Endodermal cell (in vitro differentiated cells): Measurements from ENCODE around the gene TSNAX. TPM values are rescaled to one million over a fixed set of nuclear protein-coding genes. Genes with fewer than 3 reads are reported as not detected.

Source experiments
- DNase-seq: peaks from one replicate; pipeline ENCODE4 v3.0.0-alpha.2; 2017
- H3K27ac ChIP-seq: 2 replicates; pipeline ENCODE4 v1.5.1; 2013; ENCODE audit warnings: mild to moderate bottlenecking, low read depth, low read length, moderate library complexity
- H3K27me3 ChIP-seq: 2 replicates; pipeline ENCODE4 v1.6.1; 2013; ENCODE audit warnings: mild to moderate bottlenecking, low read length, moderate library complexity; ENCODE audit not compliant: insufficient read depth, control insufficient read depth, poor library complexity, severe bottlenecking
- H3K36me3 ChIP-seq: 2 replicates; pipeline ENCODE4 v1.7.0; 2013; ENCODE audit warnings: mild to moderate bottlenecking, low read length, moderate library complexity; ENCODE audit not compliant: control insufficient read depth, insufficient read depth
- H3K4me1 ChIP-seq: one replicate; pipeline ENCODE4 v1.7.0; 2013; ENCODE audit warnings: low read length; ENCODE audit not compliant: control insufficient read depth, insufficient read depth
- H3K4me3 ChIP-seq: 2 replicates; pipeline ENCODE4 v1.5.1; 2013; ENCODE audit warnings: mild to moderate bottlenecking, low read length, moderate library complexity
- H3K9ac ChIP-seq: 2 replicates; pipeline ENCODE4 v1.6.1; 2013; ENCODE audit warnings: mild to moderate bottlenecking, low read length, moderate library complexity; ENCODE audit not compliant: poor library complexity, severe bottlenecking; ENCODE audit errors: extremely low read depth
- H3K9me3 ChIP-seq: 2 replicates; pipeline ENCODE4 v1.6.1; 2013; ENCODE audit warnings: mild to moderate bottlenecking, low read length, moderate library complexity; ENCODE audit not compliant: control insufficient read depth
- H3K27ac Mint-ChIP-seq: 2 replicates; pipeline ENCODE4 v1.8.0; 2020; ENCODE audit warnings: mixed read lengths
- H3K27me3 Mint-ChIP-seq: 2 replicates; pipeline ENCODE4 v1.8.0; 2021; ENCODE audit warnings: mild to moderate bottlenecking, mixed read lengths; ENCODE audit not compliant: insufficient read depth
- H3K36me3 Mint-ChIP-seq: 2 replicates; pipeline ENCODE4 v1.8.0; 2020; ENCODE audit warnings: low read depth, mixed read lengths
- H3K4me1 Mint-ChIP-seq: 2 replicates; pipeline ENCODE4 v1.8.0; 2020; ENCODE audit warnings: mixed read lengths
- H3K4me3 Mint-ChIP-seq: 2 replicates; pipeline ENCODE4 v1.8.0; 2020; ENCODE audit warnings: mild to moderate bottlenecking, moderate library complexity, mixed read lengths
- H3K9me3 Mint-ChIP-seq: 2 replicates; pipeline ENCODE4 v1.8.0; 2020; ENCODE audit warnings: mild to moderate bottlenecking, mixed read lengths
- CTCF ChIP-seq: fragments of 200-600 bp; sonication (generic); conservative IDR thresholded peaks from 2 replicates; pipeline ENCODE4 v1.5.0; 2021; ENCODE audit warnings: antibody characterized with exemption, mild to moderate bottlenecking
- WGBS, 2 experiments: methylation state at CpG; one replicate each; pipeline versions ENCODE4 v1.1.5 to v1.1.7; 2013; ENCODE audit warnings: missing lambda C conversion rate in 2 of 2, mixed read lengths in 1 of 2; ENCODE audit not compliant: insufficient coverage in 1 of 2, insufficient read length in 1 of 2; 5-methylcytosine and 5-hydroxymethylcytosine counted together
- long read RNA-seq, 4 experiments: library from polyadenylated mRNA in 2 of 4; library from RNA in 1 of 4; library from capped mRNA in 1 of 4; stranded (forward) in 3 of 4; unstranded in 1 of 4; transcript quantifications; one replicate each; pipeline ENCODE4 v2.0.0, GENCODE V29; 2020 to 2021; ENCODE audit warnings: inconsistent platforms in 1 of 4
- polyA plus RNA-seq, 2 experiments: library from polyadenylated mRNA; stranded (reverse); fragments of 50-300 nt; gene quantifications; one replicate each; pipeline ENCODE4 v1.2.3, GENCODE V29; 2013
- total RNA-seq, 2 donors: library from RNA; stranded (reverse); fragmentation: NEBNext Ultra II Directional in 1 of 2; extraction: Animal tissue kit (Norgen Biotek cat#: 25700) in 1 of 2; gene quantifications; 2 replicates in 1 of 2; 3 replicates in 1 of 2; pipeline ENCODE4 v1.2.1, GENCODE V29; 2021

TSNAX gene
- total RNA-seq, result 10 to 100 TPM; 38.3 to 45.6 TPM
- polyA plus RNA-seq (2013, experiment 1 of 2), result 35.3 TPM
- 34.2 TPM for polyA plus RNA-seq (2013, experiment 2 of 2)
- long read RNA-seq, experiment 1, transcript TSNAX-201 (6 exons, 2,650 nt), result major isoform, 6 of 24 reads
- long read RNA-seq, experiment 1, partial matches to known transcripts, result 14 of 24 reads
- long read RNA-seq, experiment 1, other reads (novel, unspliced or antisense), result 4 of 24 reads
- long read RNA-seq, experiment 2, transcript TSNAX-201 (6 exons, 2,650 nt), result major isoform, 61 of 79 reads
- long read RNA-seq, experiment 2, partial matches to known transcripts, result 10 of 79 reads
- long read RNA-seq, experiment 2, other reads (novel, unspliced or antisense), result 8 of 79 reads
- long read RNA-seq, experiment 3, transcript TSNAX-201 (6 exons, 2,650 nt), result major isoform, 189 of 205 reads
- long read RNA-seq, experiment 3, partial matches to known transcripts, result 4 of 205 reads
- long read RNA-seq, experiment 3, other reads (novel, unspliced or antisense), result 11 of 205 reads
- long read RNA-seq, experiment 4, transcript TSNAX-201 (6 exons, 2,650 nt), result major isoform, 44 of 67 reads
- long read RNA-seq, experiment 4, partial matches to known transcripts, result 23 of 67 reads
- long read RNA-seq, experiment 4, other reads (novel, unspliced or antisense), result 0 of 67 reads

GRCh38 chr1:231528172-231529029 is at the start of gene TSNAX:
TSNAX (plus strand) TSS chr1:231528669; CDS start chr1:231528811, 142 bp downstream.
- Mint-ChIP-seq H3K27me3 (peaks cover 1% of the 10 kb centered on the region), H3K4me3 (peak within 1 kb of the TSS; percentile 91), H3K27ac (peak within 1 kb of the TSS; percentile 100), H3K4me1 (peaks cover 12% of the 10 kb centered on the region), H3K9me3 (no peaks in the 10 kb centered on the region), H3K36me3 (peaks cover 22% of the 10 kb centered on the region)
- Histone ChIP-seq H3K36me3 (no peaks in the 10 kb centered on the region), H3K4me3 (peak within 1 kb of the TSS; percentile 98), H3K9me3 (no peaks in the 10 kb centered on the region), H3K4me1 (no peaks in the 10 kb centered on the region), H3K27me3 (peaks cover 7% of the 10 kb centered on the region), H3K27ac (peak within 1 kb of the TSS; percentile 99), H3K9ac (peak within 1 kb of the TSS; percentile 92)
- WGBS, 2 experiments, result 0% methylated on average over 20 to 61 of the region's 61 CpGs
- DNase-seq, result peak; percentile 95
- TF ChIP-seq CTCF, result no peak

- no peaks in the 10 kb centered on the region for H3K27me3 Mint-ChIP-seq
- H3K27ac Mint-ChIP-seq, result no peak overlapping the region
- TF ChIP-seq CTCF, result no peak
- Histone ChIP-seq H3K36me3 (no peaks in the 10 kb centered on the region), H3K27me3 (no peaks in the 10 kb centered on the region), H3K27ac (no peak overlapping the region), H3K4me3 (no peak overlapping the region), H3K9ac (no peak overlapping the region), H3K9me3 (no peaks in the 10 kb centered on the region), H3K4me1 (no peaks in the 10 kb centered on the region)
- H3K9me3 Mint-ChIP-seq, result no peaks in the 10 kb centered on the region
- H3K4me1 Mint-ChIP-seq, result no peaks in the 10 kb centered on the region
- no peak overlapping the region for H3K4me3 Mint-ChIP-seq
- WGBS, 2 experiments, result 78 to 79% methylated on average over 6 to 9 of the region's 9 CpGs
- peak; percentile 66 for DNase-seq
- H3K36me3 Mint-ChIP-seq, result no peaks in the 10 kb centered on the region
These were observed 49.7 kb upstream of the TSNAX start for GRCh38 chr1:231478811-231479210.

- no peak for TF ChIP-seq CTCF
- H3K27me3 ChIP-seq, result no peaks in the 10 kb centered on the region
- no peaks in the 10 kb centered on the region for H3K36me3 ChIP-seq
- Mint-ChIP-seq H3K4me1 (no peaks in the 10 kb centered on the region), H3K4me3 (no peak overlapping the region), H3K27ac (no peak overlapping the region), H3K9me3 (no peaks in the 10 kb centered on the region), H3K27me3 (no peaks in the 10 kb centered on the region), H3K36me3 (no peaks in the 10 kb centered on the region)
- WGBS, 2 experiments, result 95 to 100% methylated on average over 1 to 2 of the region's 2 CpGs
- no peak overlapping the region for H3K9ac ChIP-seq
- H3K4me1 ChIP-seq, result no peaks in the 10 kb centered on the region
- no peak overlapping the region for H3K27ac ChIP-seq
- no peak overlapping the region for H3K4me3 ChIP-seq
- H3K9me3 ChIP-seq, result no peaks in the 10 kb centered on the region
- DNase-seq, result no peak
These were observed 48.5 kb upstream of the TSNAX start for GRCh38 chr1:231480008-231480407.
